GM12892 (cell line): ENCODE data around the gene TEX14.

Experiments
- POLR2A ChIP-seq: IDR thresholded peaks from 2 replicates; pipeline ENCODE4 v1.6.1; 2011; ENCODE audit warnings: low read depth, low read length, control low read depth
- POLR2AphosphoS5 ChIP-seq: IDR thresholded peaks from 2 replicates; pipeline ENCODE4 v1.6.1; 2011; ENCODE audit warnings: low read depth, low read length, control low read depth

DNA sequence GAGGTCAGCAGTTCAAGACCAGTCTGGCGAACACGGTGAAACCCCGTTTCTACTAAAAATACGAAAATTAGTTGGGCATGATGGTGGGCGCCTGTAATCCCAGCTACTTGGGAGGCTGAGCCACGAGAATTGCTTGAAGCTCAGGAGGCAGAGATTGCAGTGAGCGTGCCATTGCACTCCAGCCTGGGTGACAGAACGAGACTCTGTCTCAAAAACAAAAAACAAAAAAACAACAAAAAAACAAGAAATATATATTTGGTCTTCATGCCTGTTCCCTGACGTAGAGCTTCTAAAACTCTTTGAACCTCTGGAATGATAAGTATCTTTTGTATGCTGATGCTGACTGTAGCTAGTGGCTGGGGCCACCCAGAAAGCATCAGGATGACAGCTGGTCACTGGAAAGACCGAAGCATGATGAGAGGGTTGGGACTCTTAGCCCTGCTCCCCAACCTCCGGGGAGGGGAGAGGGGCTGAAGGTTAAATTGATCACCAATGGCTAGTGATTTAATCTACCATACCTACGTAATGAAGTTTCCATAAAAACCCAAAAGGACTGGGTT is 54.8 kb downstream of the TEX14 start:
- no peak for TF ChIP-seq POLR2A
- TF ChIP-seq POLR2AphosphoS5: no peak
